HepG2 (cell line): ENCODE data around the gene SMO. TPM values are rescaled to one million over a fixed set of nuclear protein-coding genes. Genes with fewer than 3 reads are reported as not detected.

Source experiments
- ATAC-seq: fragments of 200-7000 bp; cut with Tn5 transposase; 3 replicates; pipeline ENCODE4 v1.9.1; 2020; ENCODE audit warnings: mild to moderate bottlenecking, moderate library complexity
- BruUV-seq: library from RNA; stranded (reverse); fragments of 400-500 nt; replicated peaks from 2 replicates; lab custom pipeline; 2021; lab: Mats Ljungman, UMichigan
- CTCF ChIA-PET: fragments of 300-600 bp; formaldehyde crosslinking; extraction: SDS; loops from one replicate; lab custom pipeline; 2021; ENCODE audit warnings: low total read pairs, inconsistent platforms, low intra/inter-chr PET ratio; lab: Yijun Ruan, JAX
- POLR2A ChIA-PET: fragments of 350-600 bp; sonication (Branson Sonifier 250); formaldehyde crosslinking; loops from one replicate; lab custom pipeline; 2020; ENCODE audit warnings: antibody characterized with exemption, inconsistent platforms; lab: Yijun Ruan, JAX
- DNase-seq: peaks from one replicate; pipeline ENCODE4 v3.0.0-alpha.2; 2015; ENCODE audit warnings: low spot score
- FAIRE-seq: peaks from 3 replicates; lab custom pipeline; 2011; peaks lifted over from hg19 to GRCh38; lab: Jason Lieb, UNC
- H2AFZ ChIP-seq: one replicate; pipeline ENCODE4 v1.6.1; 2011; ENCODE audit warnings: low read length, inconsistent platforms
- H3K27ac ChIP-seq: fragments of 300-600 bp; 3 replicates; pipeline ENCODE4 v1.8.0; 2011; ENCODE audit warnings: mixed run types, mild to moderate bottlenecking, mixed read lengths, low read length, inconsistent platforms; ENCODE audit not compliant: insufficient read depth; ENCODE audit errors: extremely low read length
- H3K27me3 ChIP-seq, 2 experiments: fragments of 200-600 bp in 1 of 2; 2 replicates in 1 of 2; 3 replicates in 1 of 2; pipeline versions ENCODE4 v1.6.0 to v1.8.0; 2011; ENCODE audit warnings: low read length in 2 of 2, mild to moderate bottlenecking in 2 of 2, moderate library complexity in 2 of 2, inconsistent platforms in 1 of 2; ENCODE audit not compliant: insufficient read depth in 2 of 2, control insufficient read depth in 1 of 2
- H3K36me3 ChIP-seq, 2 experiments: fragments of 200-600 bp in 1 of 2; replicated peaks in 1 of 2; 2 replicates in 1 of 2; 3 replicates in 1 of 2; pipeline versions ENCODE4 v1.5.1 to v1.8.0; 2011; ENCODE audit warnings: low read length in 2 of 2, inconsistent platforms in 1 of 2; ENCODE audit not compliant: insufficient read depth in 2 of 2, control insufficient read depth in 1 of 2
- H3K4me1 ChIP-seq: 2 replicates; pipeline ENCODE4 v1.5.1; 2012; ENCODE audit warnings: low read length, inconsistent platforms; ENCODE audit not compliant: insufficient read depth
- H3K4me2 ChIP-seq: 2 replicates; pipeline ENCODE4 v1.6.0; 2011; ENCODE audit warnings: low read depth, low read length, inconsistent platforms
- H3K4me3 ChIP-seq, 3 experiments: fragments of 200-600 bp in 1 of 3; sonication (generic), shearing (Covaris generic) in 1 of 3; replicated peaks in 1 of 3; 2 replicates each; pipeline ENCODE4 v1.5.1; 2011 to 2016; ENCODE audit warnings: low read length in 3 of 3, inconsistent platforms in 2 of 3, low read depth in 2 of 3, mild to moderate bottlenecking in 2 of 3, control low read depth in 1 of 3, mixed read lengths in 1 of 3; ENCODE audit not compliant: insufficient read depth in 1 of 3
- H3K79me2 ChIP-seq: one replicate; pipeline ENCODE4 v1.6.1; 2011; ENCODE audit warnings: low read length, inconsistent platforms; ENCODE audit not compliant: insufficient read depth
- H3K9ac ChIP-seq: 2 replicates; pipeline ENCODE4 v1.6.0; 2011; ENCODE audit warnings: mild to moderate bottlenecking, low read depth, low read length, inconsistent platforms; ENCODE audit not compliant: insufficient read depth
- H3K9me3 ChIP-seq: 2 replicates; pipeline ENCODE4 v1.5.1; 2012; ENCODE audit warnings: mild to moderate bottlenecking, low read length
- H4K20me1 ChIP-seq: 2 replicates; pipeline ENCODE4 v1.6.0; 2011; ENCODE audit warnings: inconsistent platforms, mild to moderate bottlenecking, low read length, moderate library complexity; ENCODE audit not compliant: insufficient read depth
- ASH2L ChIP-seq: fragments of 300-600, 200-600 bp; sonication (generic); IDR thresholded peaks from 2 replicates; pipeline ENCODE4 v1.7.0; 2017; ENCODE audit warnings: low read depth, mild to moderate bottlenecking, moderate library complexity, mixed read lengths, low read length; ENCODE audit not compliant: insufficient read length
- CBX5 ChIP-seq: sonication (generic); formaldehyde crosslinking; IDR thresholded peaks from 2 replicates; pipeline ENCODE4 v1.4.0; 2020; ENCODE audit warnings: missing genetic modification reagents, borderline replicate concordance
- HMG20B ChIP-seq: conservative IDR thresholded peaks from 2 replicates; pipeline ENCODE4 v1.6.1; 2016; ENCODE audit warnings: missing genetic modification reagents, missing compliant biosample characterization
- IRX3 ChIP-seq: sonication (generic); formaldehyde crosslinking; IDR thresholded peaks from 2 replicates; pipeline ENCODE4 v1.8.1; 2023; ENCODE audit warnings: mild to moderate bottlenecking, low read depth, missing genetic modification reagents, borderline replicate concordance
- NFE2L1 ChIP-seq: sonication (generic); formaldehyde crosslinking; IDR thresholded peaks from 2 replicates; pipeline ENCODE4 v1.4.0; 2020; ENCODE audit warnings: missing genetic modification reagents, mild to moderate bottlenecking, borderline replicate concordance
- TEAD3 ChIP-seq: optimal IDR thresholded peaks from 2 replicates; pipeline ENCODE3; 2016; ENCODE audit warnings: borderline replicate concordance
- ZNF670 ChIP-seq: sonication (generic); formaldehyde crosslinking; IDR thresholded peaks from 2 replicates; pipeline ENCODE4 v1.8.0; 2022; ENCODE audit warnings: mild to moderate bottlenecking, missing genetic modification reagents, borderline replicate concordance
- ZNF724P ChIP-seq: sonication (generic); formaldehyde crosslinking; IDR thresholded peaks from 2 replicates; pipeline ENCODE4 v1.8.0; 2022; ENCODE audit warnings: missing genetic modification reagents, borderline replicate concordance
- WGBS: methylation state at CpG from one replicate; pipeline ENCODE4 v1.1.6; 2017; ENCODE audit warnings: low lambda C conversion rate; 5-methylcytosine and 5-hydroxymethylcytosine counted together
- in situ Hi-C: cut with HindIII; loops from 2 replicates; pipeline ENCODE4 v1.10.0; 2017; ENCODE audit warnings: low pct_unique_long_range_greater_than_20kb; ENCODE audit not compliant: extremely low pct_ligation_motif_present
- intact Hi-C: fragments of 100-400 bp; cut with micrococcal nuclease; formaldehyde crosslinking; loops from one replicate; pipeline ENCODE4 v1.10.0; 2022; ENCODE audit not compliant: unreplicated experiment
- polyA plus RNA-seq, 8 experiments: library from polyadenylated mRNA; depleted of rRNA in 3 of 8; stranded (reverse) in 7 of 8; unstranded in 1 of 8; fragments of >200 nt; fragmentation: Illumina TruSeq in 4 of 8; extraction: Trizol in 4 of 8; gene quantifications; 2 replicates each; pipeline versions ENCODE4 v1.2.1 to v1.2.3, GENCODE V29; 2011 to 2016; ENCODE audit warnings: low read depth in 4 of 8, missing spikeins in 1 of 8, mixed read lengths in 1 of 8; ENCODE audit not compliant: insufficient read depth in 1 of 8
- total RNA-seq, 5 experiments: library from RNA; depleted of rRNA; stranded (reverse); fragments of >200 nt; fragmentation: Illumina TruSeq; extraction: Trizol; gene quantifications; 2 replicates each; pipeline ENCODE4 v1.2.3, GENCODE V29; 2016; ENCODE audit warnings: low read depth in 1 of 5
- TF ChIP-seq, protein P1 (sequence below): IDR thresholded peaks from 2 replicates; pipeline ENCODE4 v1.6.1; 2016; ENCODE audit warnings: low read depth, borderline replicate concordance
- TF ChIP-seq, protein P2 (sequence below): sonication (generic); formaldehyde crosslinking; IDR thresholded peaks from 2 replicates; pipeline ENCODE4 v1.5.0; 2020; ENCODE audit warnings: missing genetic modification reagents

SMO gene
- total and polyA plus RNA-seq, 2 of the 13 experiments (the other 11 are each of a cell fraction or from before 2014, with no cell fraction given): 23.8 to 32.3 TPM

DNA sequence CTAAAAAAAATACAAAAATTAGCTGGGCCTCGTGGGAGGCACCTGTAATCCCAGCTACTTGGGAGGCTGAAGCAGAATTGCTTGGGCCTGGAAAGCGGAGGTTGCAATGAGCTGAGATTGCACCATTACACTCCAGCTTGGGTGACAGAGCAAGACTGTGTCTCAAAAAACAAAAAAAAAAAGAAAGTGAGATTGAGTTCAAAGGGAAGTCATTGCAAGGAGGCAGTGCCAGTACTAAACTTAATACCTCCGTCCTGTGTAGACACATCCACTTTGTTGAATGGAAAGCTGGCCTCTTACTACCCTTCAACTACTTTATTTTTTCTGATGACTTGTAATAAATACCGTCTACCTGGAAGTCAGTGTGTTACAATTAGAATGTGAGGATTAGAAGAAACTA, 67.4 kb downstream of the SMO start:
- Histone ChIP-seq H3K4me2 (no peak overlapping the region), H2AFZ (no peak overlapping the region), H3K9me3 (no peaks in the 10 kb centered on the region), H3K36me3 (no peaks in the 10 kb centered on the region), H3K79me2 (no peaks in the 10 kb centered on the region), H4K20me1 (no peaks in the 10 kb centered on the region), H3K27me3 (no peaks in the 10 kb centered on the region), H3K4me1 (no peaks in the 10 kb centered on the region), H3K9ac (no peak overlapping the region), H3K27ac (no peak overlapping the region), H3K4me3 (no peak overlapping the region)
- ATAC-seq: no peak
- in situ Hi-C loops (no loop called here), intact Hi-C loops (no loop called here)
- POLR2A ChIA-PET: no interaction called here
- WGBS: 94% methylated on average over 4 of the region's 4 CpGs
- TF ChIP-seq ASH2L (no peak), HMG20B (no peak), IRX3 (no peak), NFE2L1 (CRISPR knock-in tag) (no peak), ZNF724P (CRISPR knock-in tag) (no peak), CBX5 (CRISPR knock-in tag) (no peak), ZNF670 (CRISPR knock-in tag) (no peak), TEAD3 (CRISPR knock-in tag) (no peak)
- TF ChIP-seq, protein P1, sequence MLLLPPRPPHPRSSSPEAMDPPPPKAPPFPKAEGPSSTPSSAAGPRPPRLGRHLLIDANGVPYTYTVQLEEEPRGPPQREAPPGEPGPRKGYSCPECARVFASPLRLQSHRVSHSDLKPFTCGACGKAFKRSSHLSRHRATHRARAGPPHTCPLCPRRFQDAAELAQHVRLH (CRISPR knock-in tag): no peak
- TF ChIP-seq, protein P2, sequence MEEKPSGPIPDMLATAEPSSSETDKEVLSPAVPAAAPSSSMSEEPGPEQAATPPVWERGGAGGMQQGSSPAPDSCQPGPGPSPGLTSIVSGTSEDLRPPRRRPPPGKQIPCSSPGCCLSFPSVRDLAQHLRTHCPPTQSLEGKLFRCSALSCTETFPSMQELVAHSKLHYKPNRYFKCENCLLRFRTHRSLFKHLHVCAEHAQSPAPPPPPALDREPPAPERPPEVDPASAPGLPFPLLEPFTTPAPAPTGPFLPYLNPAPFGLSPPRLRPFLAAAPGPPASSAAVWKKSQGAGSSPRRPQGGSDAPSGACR (CRISPR knock-in tag): no peak
- no peak for DNase-seq
- BruUV-seq: no TSS peak
- FAIRE-seq: no peak
- CTCF ChIA-PET: no interaction called here
